ENCODE data around the gene MOB3B.

DNA sequence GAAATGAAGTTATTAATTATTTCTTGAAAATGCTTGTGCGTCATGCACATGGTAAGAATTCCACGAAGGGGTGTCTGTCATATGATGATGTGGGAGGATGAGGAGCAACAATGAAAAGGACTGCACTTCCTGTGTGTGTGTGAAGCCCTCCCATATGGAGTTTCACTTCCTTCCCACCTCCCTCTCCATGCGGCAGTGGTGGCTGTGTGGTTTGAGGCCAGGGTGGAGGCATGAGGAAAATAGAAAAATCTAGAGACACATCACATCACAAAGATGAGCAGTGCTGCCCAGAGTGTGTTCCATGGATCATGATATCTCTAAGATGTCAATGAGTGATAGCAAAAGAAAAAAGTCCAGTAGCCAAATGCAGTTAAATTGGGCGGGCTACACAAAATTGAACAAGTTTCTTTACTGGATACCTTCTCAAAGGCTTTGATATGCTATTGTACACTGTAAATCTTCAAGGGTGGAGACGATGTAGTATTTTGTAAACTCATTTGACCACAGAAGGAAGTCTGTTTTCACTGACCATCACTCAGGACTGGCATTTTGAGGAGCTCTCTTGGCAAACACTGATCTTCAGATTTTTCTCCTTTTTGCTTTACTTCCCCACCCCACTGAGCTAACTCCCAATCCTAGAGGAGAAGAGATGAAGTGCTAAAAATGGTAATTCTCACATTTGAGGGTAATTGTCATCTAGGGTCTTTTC, 177.0 kb downstream of the MOB3B start:
- TF ChIP-seq CTCF (conservative IDR thresholded peaks at IDR 0.05 in 1 of 2, IDR thresholded peaks at IDR 0.05 in 1 of 2; ENCODE audit: low read depth in 1 of 2, low read length in 2 of 2) (no peak), EZH2 (IDR thresholded peaks at IDR 0.05; ENCODE audit: low read length, missing control alignments) (no peak)
